Activated CD8-positive, alpha-beta memory T cell treated with anti-CD3 and anti-CD28 coated beads, Interleukin-2, amount 50 U/mL, for 1 hour (primary cell): Measurements from ENCODE around the gene AQP6.
"Not testable (repeated sequence)": the region's sequence is repeated elsewhere in the genome, so short reads cannot be mapped to it uniquely, and the experiment has no call there.

ENCODE experiments used
- DNase-seq: peaks from one replicate; pipeline ENCODE4 v3.0.0-alpha.2; 2020; ENCODE audit errors: extremely low read depth

Gene AQP6

DNA sequence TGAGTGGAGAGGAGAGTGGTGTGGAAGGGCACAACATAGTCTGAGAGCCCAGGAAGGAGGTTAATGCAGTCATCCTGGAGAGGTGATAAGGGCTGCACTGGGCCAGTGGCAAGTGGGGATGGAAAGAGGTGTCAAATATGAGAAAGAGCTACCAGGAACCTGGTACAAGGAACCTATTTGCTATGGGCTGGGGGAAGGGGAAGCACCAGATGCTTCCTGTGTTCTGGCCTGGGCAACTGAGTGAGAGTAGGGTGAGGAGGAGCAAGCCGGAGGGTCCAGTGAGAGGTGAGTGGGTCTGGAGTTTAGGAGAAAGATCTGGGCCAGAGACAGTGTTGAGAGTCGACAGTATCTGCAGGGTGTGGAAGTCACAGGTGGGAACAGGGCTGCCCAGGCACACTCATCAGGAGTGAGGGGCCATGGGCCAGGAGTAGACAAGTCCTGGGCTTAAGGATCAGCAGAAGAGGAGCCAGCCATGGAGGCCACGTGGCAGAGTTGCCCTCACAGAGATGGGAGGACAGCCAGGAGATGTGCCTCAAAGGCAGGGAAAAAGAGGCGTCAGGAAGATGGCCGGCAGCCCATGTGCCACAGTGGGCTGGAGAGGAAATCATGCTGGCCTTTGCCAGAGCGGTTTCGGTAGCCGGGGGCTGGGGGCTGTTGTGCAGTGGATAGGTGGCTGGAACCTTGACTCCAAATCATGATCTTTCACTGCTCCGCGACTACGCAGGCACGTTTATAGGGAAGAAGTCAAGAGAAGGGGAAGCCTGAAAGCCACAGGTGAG is 2.9 kb upstream of the AQP6 start:
- no peak for DNase-seq

DNA sequence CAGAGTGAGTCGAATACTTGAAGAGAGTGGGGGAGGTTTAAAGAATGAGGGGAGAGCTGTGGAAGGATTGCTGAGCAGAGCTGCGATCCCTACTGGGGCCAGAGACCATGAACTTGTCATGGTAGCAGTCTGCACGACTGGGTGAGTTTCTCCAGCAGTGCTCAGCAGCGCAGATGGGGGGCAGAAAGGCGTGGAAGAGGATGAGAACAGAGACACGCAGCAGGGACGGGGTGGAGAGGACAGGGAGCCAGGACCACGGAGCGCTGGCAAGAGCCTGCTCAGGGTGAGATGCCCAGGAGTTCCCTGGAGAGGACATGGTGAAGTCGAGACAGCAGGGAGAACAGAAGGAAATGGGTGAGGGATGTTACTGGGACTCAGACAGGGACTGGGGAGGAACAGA is 2.1 kb upstream of the AQP6 start:
- DNase-seq = no peak

DNA sequence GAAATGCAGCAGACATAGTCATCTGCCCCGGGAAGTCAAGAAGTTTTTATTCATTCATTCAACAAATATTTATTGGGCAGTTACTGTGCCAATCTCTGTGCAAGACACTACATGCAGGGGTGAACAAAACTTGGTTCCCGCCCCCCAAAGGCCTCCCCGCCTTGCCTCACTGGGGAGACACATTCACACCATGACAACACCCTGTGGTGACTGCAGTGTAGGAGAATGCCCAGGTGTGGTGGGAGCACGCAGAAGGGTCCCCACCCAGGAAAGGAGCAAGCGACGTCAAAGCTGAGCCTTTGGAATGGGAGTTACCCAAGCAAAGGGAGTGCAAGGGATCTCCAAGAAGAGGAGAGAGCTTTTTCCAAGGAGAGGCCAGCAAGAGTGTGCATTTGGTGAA is 1.6 kb upstream of the AQP6 start:
- DNase-seq = no peak

DNA sequence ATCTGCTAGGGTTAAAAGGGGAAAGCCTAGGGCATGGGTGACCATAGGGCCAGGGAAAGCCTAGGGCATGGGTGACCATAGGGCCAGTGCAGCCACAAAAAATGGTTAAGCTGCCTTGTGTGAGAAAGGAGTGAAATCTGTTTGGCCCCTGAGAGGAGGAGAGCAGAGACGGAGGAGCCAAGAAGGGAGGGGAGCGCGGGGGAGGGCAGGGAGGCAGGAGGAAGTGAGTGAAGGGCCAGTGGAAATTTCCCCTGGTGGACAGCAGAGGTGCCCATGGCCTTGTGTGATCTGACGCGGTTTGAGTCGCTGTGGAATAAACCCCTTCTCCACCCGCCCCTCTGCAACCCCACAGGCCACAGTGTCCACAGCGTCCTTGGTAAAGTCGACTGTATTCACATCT is 618 bp upstream of the AQP6 start:
- DNase-seq = no peak

- no peak for DNase-seq
Measured at GRCh38 chr12:49973361-49973830, 649 bp downstream of the AQP6 start.

DNA sequence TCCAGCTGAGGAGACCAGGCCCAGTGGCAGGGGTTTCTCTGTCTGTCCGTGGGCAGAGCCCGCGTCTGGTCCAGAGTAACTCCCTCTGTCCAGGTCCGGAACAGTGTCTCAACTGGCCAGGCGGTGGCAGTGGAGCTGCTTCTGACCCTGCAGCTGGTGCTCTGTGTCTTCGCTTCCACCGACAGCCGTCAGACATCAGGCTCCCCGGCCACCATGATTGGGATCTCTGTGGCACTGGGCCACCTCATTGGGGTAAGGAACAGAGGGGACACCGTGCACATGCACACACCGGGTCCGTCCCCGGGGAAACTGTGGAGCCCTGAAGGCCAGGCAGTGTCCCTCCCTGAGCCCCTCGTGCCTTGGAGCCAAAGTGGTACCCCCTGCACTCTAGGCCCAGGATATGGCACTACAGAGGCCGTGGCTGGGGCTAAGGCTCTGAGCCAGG is 1.5 kb downstream of the AQP6 start:
- no peak for DNase-seq

- no peak for DNase-seq
Measured at GRCh38 chr12:49974677-49975317, 2.0 kb downstream of the AQP6 start.

- DNase-seq = no peak
Measured at GRCh38 chr12:49975318-49975761, 2.6 kb downstream of the AQP6 start.

DNA sequence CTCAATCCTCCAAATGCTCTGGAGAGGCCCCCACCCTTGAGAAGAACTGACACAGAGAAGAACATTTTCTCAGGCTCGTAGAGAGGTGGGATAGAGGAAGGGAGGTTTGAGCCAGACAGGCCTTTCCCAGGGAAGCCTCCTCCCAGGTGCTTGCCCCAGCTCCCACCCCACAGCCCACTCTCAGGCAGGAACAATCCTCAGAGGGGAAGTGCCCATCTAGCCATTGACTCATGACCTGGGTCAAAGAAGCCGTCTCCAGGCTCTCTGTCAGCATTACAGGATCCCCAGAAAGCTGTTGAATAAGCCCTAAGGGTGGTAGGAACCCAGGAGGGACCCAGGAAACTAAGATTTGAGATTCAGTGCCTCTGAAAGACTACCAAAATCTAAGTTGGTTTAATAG is 3.8 kb downstream of the AQP6 start:
- no peak for DNase-seq

GRCh38 chr12:49978125-49978524 is 5.4 kb downstream of the AQP6 start:
- DNase-seq = no peak

DNA sequence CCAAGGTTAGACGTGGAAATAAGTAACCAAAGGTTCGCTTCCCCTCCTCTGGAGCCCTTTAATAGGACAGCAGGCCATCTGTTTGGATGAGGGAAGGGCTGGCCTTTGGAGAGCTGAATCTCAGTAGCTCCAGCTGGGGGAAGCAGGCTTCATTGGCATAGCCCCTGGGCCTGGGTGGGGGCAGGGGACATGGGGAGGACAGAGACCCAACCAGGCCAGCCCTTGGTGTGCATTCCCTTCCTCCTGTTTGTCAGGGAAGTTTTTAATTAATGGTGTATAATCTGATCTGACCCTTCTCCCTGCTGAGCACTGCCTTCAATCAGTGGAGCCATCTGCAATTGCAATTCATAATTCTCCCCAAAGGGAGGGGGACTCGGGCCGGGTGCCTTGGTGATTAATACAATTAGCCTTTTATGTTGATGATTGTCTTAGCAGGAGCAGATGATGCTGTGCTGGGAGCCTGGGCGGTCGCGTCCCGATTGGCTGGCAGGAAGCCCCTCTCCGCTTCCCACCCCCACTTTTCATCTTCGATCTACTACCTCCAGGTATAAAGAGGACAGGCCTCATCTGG is 6.4 kb downstream of the AQP6 start:
- DNase-seq = no peak

DNA sequence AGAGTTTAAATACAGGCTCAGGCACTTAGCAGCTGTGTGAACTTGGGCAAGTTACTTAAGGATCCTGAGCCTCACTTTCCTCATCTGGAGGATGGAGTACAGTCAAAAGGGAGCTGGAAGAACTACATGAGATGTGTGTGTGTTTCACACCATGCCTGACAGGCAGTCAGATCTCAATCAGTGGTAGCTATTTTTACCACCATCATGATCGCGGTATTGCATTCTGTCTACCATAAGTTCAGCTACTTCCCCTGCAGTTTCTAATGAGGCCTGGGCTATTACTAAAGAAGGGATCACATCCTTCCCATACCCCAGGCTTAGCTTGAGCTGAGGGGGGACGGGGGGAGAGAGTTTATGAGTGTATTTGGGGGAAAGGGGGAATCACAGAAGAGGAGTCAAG is 7.0 kb downstream of the AQP6 start:
- DNase-seq = no peak

DNA sequence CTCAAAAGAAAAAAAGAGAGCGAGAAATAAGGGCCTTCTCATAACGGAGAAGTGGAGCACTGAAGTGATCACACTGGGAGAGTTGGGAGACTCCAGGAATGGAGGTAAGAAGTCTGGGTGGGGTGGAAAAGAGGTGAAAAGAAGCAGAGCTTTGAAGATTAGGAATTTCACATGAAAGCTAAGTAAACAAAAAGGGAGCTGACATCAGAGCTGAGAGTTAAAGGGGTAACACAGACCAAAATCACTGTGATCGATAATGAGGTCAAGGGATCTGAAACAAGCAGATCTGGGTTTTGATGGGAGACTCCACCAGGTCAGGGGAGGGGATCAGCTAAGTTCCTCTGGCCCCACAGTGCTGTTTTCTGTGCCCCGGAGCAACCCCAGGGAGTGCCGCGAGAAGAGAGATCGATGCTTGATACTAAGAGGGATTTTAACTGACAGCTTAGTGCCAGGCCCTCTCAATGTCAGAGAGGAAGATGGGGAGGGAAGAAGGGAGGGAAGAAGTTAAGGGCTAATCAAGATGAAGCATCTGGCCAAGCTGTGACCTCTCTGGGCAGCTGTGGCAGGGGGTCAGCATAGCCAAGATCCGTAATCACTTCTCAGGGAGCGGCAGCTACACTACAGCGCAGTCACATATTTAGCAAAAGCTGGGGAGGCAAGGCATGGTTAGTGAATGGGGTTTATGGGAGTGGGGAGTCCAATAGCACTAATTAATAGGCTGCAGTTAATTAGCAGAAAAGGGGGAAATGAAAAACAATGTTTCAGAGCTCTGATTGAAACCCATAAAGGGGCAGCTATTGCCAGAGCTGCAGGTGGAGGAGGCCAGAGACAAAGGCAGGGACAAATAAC is 8.0 kb downstream of the AQP6 start:
- no peak for DNase-seq

GRCh38 chr12:49982246-49983087 is 9.7 kb downstream of the AQP6 start:
- DNase-seq = no peak

- no peak for DNase-seq
Measured at GRCh38 chr12:49983892-49984291, 11.1 kb downstream of the AQP6 start.

DNA sequence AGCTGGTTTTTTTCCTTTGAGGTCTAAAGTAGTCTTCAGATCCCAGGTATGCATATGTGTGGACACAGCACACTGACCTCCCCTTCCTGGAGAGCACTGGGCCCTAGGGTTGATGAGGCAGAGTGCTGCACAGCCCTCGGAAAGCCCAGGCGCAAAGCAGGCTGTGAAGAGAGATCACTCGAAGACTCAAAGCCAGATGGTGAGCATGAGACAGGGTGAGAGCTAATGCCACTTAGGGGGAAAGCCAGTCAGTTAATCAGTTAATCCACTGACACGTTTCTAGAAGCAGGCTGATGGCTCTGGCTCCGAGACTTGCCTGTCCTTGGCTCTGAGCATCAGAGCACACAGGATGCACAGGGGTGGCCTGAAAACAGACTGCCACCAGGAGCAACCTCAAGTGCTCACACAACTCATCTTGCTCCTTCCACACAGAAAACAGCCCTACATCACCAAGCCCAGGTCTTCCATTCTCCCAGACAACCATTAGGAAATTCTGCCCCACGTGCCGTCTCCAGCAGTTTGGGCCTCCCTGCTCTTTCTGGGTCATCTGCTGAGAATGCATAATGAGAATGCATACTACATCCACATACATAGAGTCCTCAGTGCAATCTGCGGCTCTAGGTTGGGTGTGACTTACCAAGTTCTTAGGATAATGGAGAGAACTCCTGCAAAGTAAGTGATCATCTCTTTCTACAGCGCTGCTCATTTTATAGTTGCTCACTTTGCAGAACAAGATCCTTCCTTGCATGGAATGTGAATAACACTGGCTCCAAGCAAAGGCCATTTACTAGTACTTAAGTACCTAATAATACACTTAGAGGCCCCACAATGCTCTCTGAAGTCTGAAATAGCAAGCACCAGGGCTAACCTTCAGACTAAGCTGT is 12.0 kb downstream of the AQP6 start:
- DNase-seq = no peak

- no peak for DNase-seq
Measured at GRCh38 chr12:49985981-49986380, 13.2 kb downstream of the AQP6 start.

DNA sequence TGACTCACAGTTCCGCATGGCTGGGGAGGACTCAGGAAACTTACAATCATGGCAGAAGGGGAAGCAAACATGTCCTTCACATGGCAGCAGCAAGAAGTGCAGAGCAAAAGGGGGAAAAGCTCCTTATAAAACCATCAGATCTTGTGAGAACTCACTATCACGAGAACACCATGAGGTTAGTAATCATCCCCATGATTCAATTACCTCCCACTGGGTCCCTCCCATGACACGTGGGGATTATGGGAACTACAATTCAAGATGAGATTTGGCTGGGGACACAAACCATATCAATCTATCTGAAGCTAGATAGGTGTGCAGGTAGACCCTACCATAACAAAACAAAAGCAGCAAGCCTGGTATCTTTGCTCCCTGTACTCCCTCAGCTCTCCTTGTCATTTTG is 13.7 kb downstream of the AQP6 start:
- DNase-seq = not testable (repeated sequence)

DNA sequence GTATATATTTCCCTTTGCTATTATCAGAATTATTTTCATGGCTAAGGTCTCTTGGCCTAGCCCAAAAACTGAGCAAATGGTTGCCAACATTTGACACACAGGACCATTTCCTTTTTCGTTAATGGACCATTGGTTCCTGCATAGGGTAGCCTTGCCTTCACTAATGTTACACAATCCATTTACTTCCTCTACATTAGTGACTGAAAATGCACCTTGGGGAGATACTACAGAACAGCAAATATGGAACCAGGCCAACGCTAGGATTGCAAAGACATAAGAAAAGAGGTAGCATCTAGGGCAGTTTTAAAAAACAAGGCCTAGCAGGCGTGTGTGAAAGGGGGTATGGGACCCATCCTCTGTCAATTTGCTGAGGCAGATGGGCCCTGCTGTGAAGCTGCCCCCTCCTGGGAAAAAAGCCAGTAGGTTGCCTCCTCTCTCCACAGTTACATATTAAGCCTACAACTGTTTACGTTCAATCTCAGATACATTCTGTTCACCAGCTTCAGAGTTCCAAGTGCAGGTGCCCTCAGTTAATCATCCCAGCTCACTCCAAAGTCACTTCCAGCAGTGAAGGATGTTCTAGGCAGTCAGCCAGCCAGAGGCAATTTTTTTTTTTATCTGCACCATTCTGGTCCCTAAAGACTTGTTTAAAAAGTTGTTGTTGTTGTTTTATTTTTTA is 15.0 kb downstream of the AQP6 start:
- no peak for DNase-seq

DNA sequence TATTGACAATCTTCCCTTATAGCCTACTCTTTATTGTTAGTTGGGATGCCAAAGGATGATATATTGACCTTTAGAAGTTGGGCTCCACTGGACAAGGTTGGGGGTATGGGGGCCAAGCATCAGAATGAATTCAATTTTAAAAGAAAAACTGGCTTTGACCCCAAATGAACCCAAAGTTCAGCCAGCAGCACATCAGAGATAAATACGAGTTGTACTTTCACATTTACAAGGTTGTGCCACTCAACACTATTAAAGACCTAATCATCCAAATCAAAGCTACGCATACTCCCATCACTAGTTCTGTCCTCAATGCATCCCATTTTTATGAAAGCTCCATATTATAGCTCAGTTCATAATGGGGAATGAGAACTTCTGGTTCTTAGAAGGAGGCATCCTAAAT is 16.7 kb downstream of the AQP6 start:
- DNase-seq = not testable (repeated sequence)
